ENCODE data around the gene PAQR6. TPM values are rescaled to one million over a fixed set of nuclear protein-coding genes. Genes with fewer than 3 reads are reported as not detected.
A peak's percentile ranks its signal among the peaks of the same experiment; 100 is the strongest.
"Not testable (repeated sequence)": the region's sequence is repeated elsewhere in the genome, so short reads cannot be mapped to it uniquely, and the experiment has no call there.

The PAQR6 gene
- polyA plus RNA-seq, 4 donors = 2.4 to 6.8 (median 4.0) TPM

GRCh38 chr1:156233426-156234127 is 14.3 kb downstream of the PAQR6 start:
- DNase-seq (ENCODE audit: low read depth in 4 of 4, low spot score in 3 of 4) = no peak

GRCh38 chr1:156232201-156232894 is 15.5 kb downstream of the PAQR6 start:
- no peak for DNase-seq (ENCODE audit: low read depth in 4 of 4, low spot score in 3 of 4)

- no peak for DNase-seq (ENCODE audit: low read depth in 4 of 4, low spot score in 3 of 4)
These were observed 17.4 kb downstream of the PAQR6 start for GRCh38 chr1:156230473-156230837.

GRCh38 chr1:156229809-156230472 is 17.9 kb downstream of the PAQR6 start:
- DNase-seq (ENCODE audit: low read depth in 4 of 4, low spot score in 3 of 4) = no peak

GRCh38 chr1:156228501-156228900 is 19.4 kb downstream of the PAQR6 start:
- no peak for DNase-seq (ENCODE audit: low read depth in 4 of 4, low spot score in 3 of 4)

- no peak for DNase-seq (ENCODE audit: low read depth in 4 of 4, low spot score in 3 of 4)
These were observed 21.1 kb downstream of the PAQR6 start for GRCh38 chr1:156226782-156227181.

GRCh38 chr1:156226116-156226538 is 21.7 kb downstream of the PAQR6 start:
- no peak for DNase-seq (ENCODE audit: low read depth in 4 of 4, low spot score in 3 of 4)

GRCh38 chr1:156225677-156226014 is 22.2 kb downstream of the PAQR6 start:
- no peak for DNase-seq (ENCODE audit: low read depth in 4 of 4, low spot score in 3 of 4)

- no peak for DNase-seq (ENCODE audit: low read depth in 4 of 4, low spot score in 3 of 4)
These were observed 25.7 kb downstream of the PAQR6 start for GRCh38 chr1:156221986-156222692.

GRCh38 chr1:156220226-156220625 is 27.6 kb downstream of the PAQR6 start:
- DNase-seq (ENCODE audit: low read depth in 4 of 4, low spot score in 3 of 4) = no peak

- no peak for DNase-seq (ENCODE audit: low read depth in 4 of 4, low spot score in 3 of 4)
These were observed 30.0 kb downstream of the PAQR6 start for GRCh38 chr1:156217871-156218270.

- not testable (repeated sequence) for DNase-seq (ENCODE audit: low read depth in 4 of 4, low spot score in 3 of 4)
These were observed 31.3 kb downstream of the PAQR6 start for GRCh38 chr1:156216361-156217086.

GRCh38 chr1:156214024-156214748 is 33.7 kb downstream of the PAQR6 start:
- no peak for DNase-seq (ENCODE audit: low read depth in 4 of 4, low spot score in 3 of 4)

GRCh38 chr1:156213644-156213966 is 34.3 kb downstream of the PAQR6 start:
- DNase-seq (ENCODE audit: low read depth in 4 of 4, low spot score in 3 of 4) = no peak

GRCh38 chr1:156212833-156213643 is 34.8 kb downstream of the PAQR6 start, which contains the start of gene PMF1:
Gene PMF1 (plus strand): TSS chr1:156213007. CDS start chr1:156213016, 9 bp downstream.
- peak; percentile 92 to 95 (median 94) for DNase-seq (ENCODE audit: low read depth in 4 of 4, low spot score in 3 of 4)

GRCh38 chr1:156212130-156212529 is 35.7 kb downstream of the PAQR6 start:
- DNase-seq (ENCODE audit: low read depth in 4 of 4, low spot score in 3 of 4) = no peak

GRCh38 chr1:156211243-156211642 is 36.6 kb downstream of the PAQR6 start:
- no peak for DNase-seq (ENCODE audit: low read depth in 4 of 4, low spot score in 3 of 4)

- no peak for DNase-seq (ENCODE audit: low read depth in 4 of 4, low spot score in 3 of 4)
These were observed 43.2 kb downstream of the PAQR6 start for GRCh38 chr1:156204686-156205085.

GRCh38 chr1:156203331-156203730 is 44.5 kb downstream of the PAQR6 start:
- no peak for DNase-seq (ENCODE audit: low read depth in 4 of 4, low spot score in 3 of 4)
